HG02981 (cell line): ENCODE results near the gene FREM1.

ENCODE experiments used
- ATAC-seq: cut with Tn5 transposase; IDR thresholded peaks from one replicate; pipeline ENCODE4 v1.9.1; 2021; ENCODE audit warnings: mild to moderate bottlenecking, moderate library complexity; ENCODE audit not compliant: unreplicated experiment

FREM1 gene

DNA sequence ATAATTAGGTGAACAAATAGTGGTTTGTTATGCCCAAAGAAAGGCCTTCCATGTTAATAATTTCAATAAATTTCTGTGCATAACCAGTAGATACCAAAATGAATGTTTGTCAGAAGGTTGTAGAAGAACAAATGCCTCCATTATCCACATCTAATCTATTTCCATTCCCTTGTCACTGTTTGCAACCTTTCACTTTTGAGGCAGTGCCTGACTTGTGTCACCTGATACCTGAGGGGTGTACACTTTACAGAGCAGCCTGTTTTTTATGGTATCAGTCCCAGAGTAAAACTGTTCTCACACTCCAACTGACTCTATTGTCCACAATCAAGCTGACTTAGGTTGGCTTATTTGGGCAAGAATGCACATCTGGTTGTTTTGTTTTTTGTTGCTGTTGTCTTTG, 40.1 kb downstream of the FREM1 start:
- ATAC-seq: no peak

DNA sequence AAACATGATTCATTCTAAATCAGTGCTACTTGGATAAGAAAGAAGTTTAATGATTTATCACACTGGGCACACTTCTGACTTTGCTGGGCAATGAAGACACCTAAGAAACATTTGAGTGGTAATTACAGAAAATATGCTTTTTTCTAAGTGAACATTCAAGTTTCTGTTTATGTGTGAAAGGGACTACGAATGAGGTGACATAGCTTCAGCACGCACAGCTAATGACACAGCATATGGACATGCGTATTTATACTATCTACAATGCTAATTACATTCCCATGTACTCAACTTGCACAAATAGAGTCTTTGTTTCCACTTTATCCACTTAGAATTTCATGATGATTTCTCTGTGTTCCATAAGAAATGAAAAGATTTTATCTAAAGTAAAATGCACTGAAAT, 40.6 kb downstream of the FREM1 start:
- no peak for ATAC-seq

DNA sequence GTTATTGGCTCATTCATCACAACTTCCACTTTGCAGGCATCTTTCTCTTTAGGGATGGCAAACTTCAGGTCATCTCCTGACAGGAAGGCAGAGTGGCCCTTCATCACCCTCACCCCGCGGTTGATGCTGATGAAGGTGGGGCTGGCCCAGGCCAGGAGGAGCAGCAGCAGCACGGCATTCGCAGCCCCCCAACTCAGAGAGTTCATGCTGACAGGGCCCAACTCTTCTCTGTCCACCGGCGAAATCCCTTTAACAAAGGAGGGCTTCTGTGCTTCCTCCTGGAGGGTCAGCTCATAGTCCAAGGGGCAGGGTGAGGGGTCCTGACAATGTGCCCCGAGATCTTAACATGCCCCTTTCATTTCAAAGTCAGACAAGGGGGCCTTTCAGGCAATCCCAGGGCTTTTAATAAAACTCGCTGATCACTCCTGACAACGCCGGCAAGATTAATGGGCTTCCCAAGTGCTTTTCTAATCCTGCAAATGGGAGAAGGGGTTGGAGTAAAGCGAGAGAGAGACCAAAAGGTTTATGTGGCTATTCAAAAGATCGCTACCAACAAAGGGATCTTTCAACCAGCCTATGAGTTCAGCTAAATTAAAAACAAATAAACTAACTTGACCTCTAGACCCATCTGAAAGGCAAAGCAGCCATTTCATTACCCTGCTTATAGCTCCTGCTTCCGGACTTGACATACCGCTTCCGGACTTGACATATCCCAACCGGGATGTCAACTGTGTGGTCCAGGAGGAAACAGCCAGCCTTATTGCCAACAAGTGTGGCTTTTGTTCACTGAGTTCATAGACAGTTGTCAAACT, 41.2 kb downstream of the FREM1 start:
- no peak for ATAC-seq

DNA sequence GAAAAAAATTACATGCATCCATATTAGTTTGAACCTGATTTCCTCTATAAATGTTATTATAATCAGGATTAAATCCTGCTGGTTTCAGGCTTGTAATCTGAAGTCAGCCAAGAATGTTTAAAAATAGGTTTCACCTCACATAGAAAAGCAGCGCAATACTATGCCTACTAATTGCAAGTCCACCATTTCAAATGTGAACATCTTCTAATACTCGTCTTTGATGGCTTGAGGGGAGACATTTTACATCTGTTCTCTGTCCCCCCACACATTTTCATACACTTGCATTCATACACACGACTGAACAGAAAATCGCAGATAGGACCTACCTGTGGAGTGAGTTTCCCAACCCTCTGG, 41.8 kb downstream of the FREM1 start:
- ATAC-seq: no peak

DNA sequence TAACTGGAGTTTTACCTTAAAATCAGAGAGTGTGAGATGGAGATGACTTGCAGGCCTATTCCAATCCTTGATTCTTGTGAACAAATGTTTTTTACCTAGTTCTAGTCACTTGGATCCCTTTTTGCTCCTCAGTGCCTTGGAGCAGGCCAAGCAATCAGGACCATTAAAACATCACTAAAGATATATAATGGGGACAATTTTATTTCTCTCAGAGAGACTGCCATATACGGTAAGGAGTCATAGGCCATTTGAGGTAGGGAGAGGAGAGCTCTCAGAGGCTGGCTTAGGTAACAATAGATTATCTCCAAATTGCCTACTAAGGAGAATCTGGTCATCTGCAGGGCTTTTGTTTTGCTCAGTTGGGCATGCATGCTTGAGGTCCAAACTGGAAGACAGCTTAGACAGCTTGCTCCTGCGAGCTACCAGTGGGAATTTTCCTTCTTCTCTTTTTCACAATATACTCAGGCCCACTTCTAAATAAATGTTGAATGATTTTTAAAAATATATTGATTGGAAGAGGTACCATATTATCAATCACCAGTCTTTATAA, 44.0 kb downstream of the FREM1 start:
- no peak for ATAC-seq

DNA sequence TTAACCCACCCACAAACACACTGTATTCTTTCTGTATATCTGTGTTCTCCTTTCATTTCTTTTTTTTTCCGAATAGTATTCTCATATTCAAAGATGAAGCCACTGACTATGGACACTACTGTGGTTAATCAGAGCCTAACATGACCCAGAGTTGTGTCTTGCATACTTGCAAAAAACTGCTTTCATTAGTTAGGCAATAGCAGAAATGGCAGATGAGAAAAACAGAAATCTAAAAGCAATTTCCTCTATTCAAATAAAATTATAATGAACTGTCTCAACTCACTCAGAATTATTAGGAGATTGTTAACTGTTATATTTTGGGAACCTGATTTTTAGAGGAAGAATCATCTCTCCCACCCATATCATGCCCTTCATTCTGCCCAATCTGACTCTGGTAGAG, 45.9 kb downstream of the FREM1 start:
- no peak for ATAC-seq

DNA sequence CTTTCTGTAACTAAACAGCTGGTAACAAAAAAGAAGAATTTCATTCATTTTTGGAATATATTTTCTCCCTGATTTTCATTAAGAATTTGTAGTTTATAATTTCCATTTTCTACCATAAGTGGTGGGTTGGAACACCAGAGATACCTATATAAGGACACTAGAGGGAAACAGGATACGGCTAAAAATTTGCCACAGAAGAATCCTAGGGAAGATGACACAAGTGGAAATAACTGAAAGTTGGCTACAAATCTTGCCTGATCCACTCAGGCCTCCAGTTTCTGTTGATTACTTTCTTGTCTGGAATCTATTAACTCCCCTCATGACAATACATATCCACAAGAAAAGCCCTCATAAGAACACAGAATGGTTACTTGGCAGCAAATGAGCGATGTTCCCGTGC, 46.8 kb downstream of the FREM1 start:
- no peak for ATAC-seq

DNA sequence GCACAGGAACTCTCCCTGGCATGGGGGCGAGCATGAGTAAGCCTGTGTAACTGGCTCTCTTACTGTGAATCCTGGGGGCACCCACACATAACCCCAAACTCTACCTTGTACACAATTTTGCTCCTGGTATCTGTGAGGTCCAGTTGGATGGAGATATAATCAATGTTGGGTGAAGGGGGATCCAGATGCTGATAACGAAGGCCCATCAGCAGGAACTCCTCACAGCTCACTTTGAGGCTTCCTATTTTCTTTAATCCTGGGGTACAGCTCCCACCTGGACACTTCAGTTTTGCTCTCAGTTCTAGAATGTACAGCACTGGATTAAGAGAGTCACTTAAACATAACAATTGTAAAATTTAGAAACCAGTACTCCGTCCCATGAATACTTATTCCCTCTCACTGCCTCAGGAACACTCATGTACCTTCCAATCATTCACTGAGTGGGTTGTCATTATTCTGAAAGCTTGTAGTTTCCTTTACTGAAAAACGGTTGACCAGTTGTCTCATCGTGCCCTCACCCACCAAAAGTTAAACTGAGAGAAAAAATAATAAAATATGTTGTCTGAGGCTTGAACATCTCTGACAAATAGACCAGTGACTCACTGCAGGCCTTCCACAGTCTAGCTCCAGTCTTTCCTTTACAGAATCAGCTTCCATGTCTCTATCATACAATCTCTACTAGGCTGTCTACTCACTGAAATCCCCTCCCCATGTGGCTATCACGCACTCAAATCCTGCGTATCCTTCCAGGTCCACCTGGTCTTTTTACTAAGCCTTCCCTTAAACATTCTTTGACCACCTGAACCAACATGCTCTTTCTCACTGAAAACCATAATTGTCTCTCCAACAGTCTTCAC, 52.6 kb downstream of the FREM1 start:
- no peak for ATAC-seq

DNA sequence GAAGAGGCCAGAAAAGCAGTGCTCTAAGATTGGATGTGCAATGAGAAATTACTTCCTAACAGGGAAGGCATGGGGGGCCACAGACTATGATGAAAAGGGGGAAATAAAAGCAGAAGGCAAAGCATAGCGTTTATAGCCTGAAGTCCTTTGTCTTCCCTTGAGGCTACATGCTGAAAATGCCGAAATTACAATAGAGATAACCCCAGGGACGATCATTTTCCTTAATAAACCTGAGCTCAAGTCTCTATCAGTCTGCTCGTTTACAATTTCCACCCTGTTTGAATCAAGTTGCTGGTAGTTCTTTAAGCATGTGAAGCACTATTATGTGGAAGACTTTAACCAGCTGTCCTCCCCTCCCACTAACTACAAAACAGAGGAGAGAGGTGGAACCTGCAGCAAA, 60.4 kb downstream of the FREM1 start:
- no peak for ATAC-seq

DNA sequence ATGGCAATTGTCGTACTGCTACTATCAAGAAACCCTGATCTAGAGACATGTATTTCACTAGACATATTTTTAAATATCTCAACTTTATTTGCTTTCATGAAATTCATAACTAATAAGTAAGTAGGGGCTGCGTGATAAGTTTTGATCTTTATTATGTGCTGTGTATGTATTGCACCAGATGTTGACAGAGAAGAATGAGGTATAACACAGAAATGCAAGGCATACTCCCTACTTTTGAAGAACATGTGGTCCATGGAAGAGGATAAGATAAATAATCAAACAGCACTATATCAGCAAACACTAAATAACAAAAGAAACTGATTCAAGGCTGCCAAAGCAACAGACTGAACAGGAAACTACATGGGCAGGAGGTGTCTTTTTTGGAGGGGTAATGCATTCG, 60.9 kb downstream of the FREM1 start:
- ATAC-seq: no peak

DNA sequence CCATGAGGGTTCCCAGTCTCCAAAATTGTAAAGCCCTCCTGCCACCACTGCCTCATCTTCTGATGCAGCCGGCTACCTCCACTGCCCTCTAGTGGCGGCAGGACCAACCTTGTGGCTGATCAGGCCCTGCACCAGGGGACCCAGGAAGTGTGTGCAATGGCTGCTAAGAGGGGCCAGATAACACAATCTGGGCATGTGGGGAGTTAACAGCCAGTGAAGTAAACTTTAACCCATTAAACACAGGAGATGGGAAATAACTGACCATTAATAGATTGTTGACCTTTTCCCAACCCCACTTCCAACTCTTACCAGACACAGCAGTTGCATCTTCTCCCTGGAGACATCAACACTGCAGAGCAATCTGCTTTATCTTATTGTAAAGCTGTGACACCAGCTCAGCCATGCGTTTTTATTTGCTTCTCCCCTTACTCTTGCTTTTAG, 63.3 kb downstream of the FREM1 start:
- ATAC-seq: peak; percentile 98

DNA sequence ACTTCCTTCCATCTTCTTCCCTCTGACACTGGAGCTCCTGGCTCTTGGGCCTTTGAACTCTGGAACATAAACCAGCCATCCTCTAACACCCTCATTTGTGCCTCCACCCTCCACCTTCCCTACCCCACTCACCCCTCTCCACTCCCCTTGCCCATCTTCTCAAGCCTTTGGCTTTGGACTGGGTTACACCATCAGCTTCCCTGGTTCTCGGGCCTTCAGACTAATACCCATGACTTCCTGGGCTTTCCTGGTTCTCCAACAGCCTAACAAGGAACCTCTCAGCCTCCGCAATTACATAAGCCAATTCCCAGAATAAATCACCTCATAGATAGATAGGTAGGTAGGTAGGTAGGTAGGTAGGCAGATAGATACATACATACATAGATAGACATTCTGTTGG, 67.1 kb downstream of the FREM1 start:
- no peak for ATAC-seq

DNA sequence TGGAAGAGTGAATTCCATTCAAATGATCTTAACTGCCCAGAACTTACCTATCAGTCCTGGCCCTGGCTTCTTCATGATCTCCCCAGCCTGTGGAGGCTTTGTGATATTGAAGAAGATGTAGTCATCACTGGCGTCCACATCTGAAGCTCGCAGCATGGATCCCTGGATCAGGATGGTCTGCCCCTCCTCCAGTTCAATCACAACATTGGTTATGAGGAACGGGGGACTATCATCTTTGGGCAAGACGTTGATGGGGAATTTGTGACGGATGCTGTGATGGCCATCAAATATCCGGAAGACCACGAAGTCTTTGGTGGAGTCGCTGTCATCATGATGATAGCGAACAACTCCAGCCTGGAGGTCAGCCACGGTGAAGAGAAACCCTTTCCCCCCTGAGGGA, 68.0 kb downstream of the FREM1 start:
- ATAC-seq: no peak

DNA sequence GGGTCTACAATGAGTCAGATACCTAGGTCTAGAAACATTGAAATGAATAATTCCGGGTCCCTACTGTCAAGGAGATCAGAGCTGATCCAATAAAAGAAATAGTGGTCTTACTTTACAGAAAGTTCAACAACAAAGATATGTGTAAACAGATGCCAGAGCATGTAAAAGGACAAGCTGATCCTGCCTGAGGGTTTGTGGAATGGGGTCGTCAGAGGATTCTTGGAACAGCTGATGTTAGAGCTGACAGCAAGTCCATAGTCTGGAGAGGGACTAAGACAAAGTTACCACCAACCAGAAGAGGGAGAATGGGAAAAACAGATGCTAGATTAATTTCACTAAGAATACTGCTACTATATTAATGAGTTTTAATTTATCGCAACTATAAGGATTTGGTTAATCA, 71.5 kb downstream of the FREM1 start:
- ATAC-seq: no peak

DNA sequence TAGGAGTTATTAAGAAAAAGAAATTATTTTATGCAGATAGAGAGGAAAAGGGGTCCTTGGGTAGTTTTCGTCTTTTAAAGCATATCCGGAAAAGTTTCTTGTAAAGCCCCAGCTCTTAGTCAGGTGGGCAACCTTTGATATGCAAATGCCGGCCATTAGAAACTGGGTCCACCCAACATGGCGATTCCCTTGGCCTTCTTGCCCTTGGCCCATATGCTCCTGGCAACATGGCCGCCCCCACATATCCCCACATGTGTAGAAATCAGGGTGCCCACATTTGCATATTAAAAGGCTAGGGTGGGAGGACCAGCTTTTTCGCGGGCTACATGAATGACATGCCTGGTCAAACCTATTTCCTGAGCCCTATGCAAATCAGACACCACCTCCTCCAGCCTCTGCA, 73.3 kb downstream of the FREM1 start:
- ATAC-seq: no peak

DNA sequence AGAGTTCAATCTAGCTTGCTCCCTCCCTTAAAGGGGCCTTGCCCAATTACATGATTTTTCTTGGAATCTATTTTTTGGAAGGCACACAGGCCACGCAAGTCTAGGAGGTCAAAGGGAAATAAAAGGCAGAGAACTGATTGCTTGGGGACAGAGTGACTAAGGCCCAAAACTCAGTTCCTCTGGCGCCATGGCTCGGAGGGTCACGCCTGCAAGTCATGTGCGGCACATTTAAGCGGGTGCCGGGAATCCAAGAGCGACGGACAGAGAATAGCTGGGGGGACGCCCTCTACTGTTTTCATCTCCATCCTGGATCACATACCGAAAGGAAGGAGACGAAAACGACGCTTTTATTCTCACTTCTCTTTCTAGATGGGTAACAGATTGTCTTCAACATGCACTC, 78.6 kb downstream of the FREM1 start:
- no peak for ATAC-seq

DNA sequence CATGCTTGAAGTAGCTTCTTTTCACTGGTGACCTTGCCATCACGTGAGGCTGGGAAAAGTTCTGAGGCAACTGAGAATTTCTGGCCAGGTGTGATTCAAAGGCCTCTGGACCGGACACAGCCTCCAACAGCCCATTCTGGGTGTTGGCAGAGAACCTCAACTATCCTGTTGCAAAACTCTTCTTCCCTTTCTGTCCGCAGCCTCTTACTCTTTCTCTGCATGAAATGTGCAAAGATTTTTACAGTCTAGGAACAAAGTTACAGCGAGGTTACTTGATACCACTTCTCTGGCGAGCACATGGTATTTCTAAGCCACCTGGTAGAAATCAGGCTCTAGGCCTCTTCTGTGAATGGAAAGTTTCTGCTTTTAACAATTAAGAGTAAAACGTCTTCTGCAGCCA, 79.2 kb downstream of the FREM1 start:
- no peak for ATAC-seq

DNA sequence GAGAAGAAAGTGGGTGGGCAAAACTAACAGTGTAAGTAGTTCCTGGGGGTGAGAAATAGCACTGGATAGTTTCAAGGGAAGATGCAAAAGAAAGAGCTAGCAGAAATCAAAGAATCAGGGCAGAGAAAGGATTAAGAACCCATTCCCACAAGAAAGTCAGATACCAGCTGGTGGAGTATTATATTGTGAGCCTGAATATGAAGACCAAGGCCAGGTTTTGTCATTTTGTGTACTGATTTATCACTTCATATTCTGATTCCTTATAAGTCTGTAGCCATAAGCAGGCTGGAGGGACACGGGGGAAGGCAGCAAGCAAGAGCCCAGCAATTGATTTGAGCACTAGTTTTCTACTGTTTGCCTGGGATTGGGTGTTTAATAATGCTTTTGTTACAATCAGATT, 80.2 kb downstream of the FREM1 start:
- ATAC-seq: no peak

DNA sequence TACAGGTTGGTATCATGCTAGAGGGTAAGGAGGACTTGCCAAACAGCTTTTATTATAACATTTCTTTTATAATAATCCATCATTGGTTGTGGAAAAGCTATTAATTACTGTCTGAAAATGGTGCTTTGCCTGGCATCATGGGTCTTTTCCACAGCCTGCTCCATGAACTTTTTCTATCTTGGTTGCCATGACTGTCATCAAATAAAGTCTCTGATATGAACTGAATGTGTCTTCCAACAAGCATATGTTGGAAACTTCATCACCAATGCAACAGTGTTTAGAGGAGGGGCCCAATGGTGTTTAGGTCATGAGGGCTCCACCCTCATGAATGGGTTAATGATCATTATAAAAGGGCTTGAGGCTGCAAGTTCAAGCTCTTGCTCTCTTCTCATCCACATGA, 81.0 kb downstream of the FREM1 start:
- ATAC-seq: no peak

DNA sequence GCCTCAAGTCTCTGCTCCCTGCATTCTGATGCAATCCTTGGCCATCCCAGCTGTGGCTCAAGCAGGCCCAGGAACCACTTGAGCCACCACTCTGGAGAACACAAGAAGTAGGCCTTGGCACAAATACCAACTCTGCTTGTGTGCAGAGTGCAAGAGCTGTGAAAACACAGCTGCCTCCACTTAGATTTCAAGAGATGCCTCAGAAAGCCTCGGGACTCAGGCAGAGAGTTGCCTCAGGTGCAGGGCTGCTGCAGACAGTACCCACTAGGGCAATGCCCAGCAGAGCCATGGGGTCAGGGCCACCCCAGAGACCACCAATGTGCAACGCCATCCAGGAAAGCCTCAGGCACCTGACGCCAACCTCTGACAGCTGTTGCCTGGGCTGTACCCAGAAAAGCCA, 82.4 kb downstream of the FREM1 start:
- ATAC-seq: no peak

DNA sequence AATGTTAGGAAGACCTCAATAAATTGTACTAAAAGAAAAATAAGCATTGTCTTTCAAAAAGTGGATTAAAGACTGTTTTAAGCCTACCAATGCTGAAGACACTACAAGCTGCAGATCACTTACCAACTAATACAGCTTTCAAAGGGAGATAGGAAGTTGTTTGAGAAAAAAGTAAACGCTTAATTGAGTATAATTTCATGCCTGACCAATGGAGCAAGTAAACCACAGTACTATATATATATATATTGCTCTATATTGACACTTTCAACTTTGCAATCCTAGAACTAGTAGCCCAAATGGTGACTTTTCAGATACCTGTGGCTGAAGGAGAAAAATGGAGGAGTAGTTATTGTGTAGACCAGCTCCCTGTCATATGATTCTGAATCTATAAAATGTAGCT, 85.7 kb downstream of the FREM1 start:
- no peak for ATAC-seq

DNA sequence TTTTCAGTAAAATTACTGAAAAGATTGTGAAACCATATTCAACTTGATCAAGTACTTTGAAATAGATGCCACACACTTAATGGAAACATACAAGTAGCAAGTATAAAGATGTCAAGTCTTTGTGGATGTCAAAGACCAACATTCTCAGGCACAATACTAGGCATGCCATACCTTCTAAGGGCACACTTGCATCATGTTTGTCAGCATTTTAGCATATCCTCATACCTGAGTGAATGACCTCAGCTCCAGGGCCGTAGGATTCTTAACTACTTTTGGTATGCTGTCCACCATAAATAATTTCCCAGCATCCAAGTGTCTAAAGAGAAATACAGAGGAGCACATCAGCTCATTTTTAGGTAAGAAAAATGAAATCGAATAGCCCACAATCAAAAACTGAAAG, 86.4 kb downstream of the FREM1 start:
- ATAC-seq: no peak
